Panc1 (cell line): ENCODE measurements around the gene RARRES2.

Source experiments
- SIN3A ChIP-seq: IDR thresholded peaks from 2 replicates; pipeline ENCODE4 v1.6.1; 2012; ENCODE audit warnings: low read depth, mild to moderate bottlenecking, low read length, moderate library complexity, borderline replicate concordance; ENCODE audit not compliant: insufficient read depth
- TF ChIP-seq, protein P1 (sequence below), 2 experiments: IDR thresholded peaks; 2 replicates each; pipeline ENCODE4 v1.6.1; 2011 to 2012; ENCODE audit warnings: low read depth in 2 of 2, control low read depth in 1 of 2, low read length in 1 of 2, mild to moderate bottlenecking in 1 of 2, moderate library complexity in 1 of 2; ENCODE audit not compliant: insufficient read depth in 1 of 2

GRCh38 chr7:150322114-150322832 lies 19.2 kb downstream of the RARRES2 start:
- no peak for TF ChIP-seq SIN3A
- TF ChIP-seq, protein P1, sequence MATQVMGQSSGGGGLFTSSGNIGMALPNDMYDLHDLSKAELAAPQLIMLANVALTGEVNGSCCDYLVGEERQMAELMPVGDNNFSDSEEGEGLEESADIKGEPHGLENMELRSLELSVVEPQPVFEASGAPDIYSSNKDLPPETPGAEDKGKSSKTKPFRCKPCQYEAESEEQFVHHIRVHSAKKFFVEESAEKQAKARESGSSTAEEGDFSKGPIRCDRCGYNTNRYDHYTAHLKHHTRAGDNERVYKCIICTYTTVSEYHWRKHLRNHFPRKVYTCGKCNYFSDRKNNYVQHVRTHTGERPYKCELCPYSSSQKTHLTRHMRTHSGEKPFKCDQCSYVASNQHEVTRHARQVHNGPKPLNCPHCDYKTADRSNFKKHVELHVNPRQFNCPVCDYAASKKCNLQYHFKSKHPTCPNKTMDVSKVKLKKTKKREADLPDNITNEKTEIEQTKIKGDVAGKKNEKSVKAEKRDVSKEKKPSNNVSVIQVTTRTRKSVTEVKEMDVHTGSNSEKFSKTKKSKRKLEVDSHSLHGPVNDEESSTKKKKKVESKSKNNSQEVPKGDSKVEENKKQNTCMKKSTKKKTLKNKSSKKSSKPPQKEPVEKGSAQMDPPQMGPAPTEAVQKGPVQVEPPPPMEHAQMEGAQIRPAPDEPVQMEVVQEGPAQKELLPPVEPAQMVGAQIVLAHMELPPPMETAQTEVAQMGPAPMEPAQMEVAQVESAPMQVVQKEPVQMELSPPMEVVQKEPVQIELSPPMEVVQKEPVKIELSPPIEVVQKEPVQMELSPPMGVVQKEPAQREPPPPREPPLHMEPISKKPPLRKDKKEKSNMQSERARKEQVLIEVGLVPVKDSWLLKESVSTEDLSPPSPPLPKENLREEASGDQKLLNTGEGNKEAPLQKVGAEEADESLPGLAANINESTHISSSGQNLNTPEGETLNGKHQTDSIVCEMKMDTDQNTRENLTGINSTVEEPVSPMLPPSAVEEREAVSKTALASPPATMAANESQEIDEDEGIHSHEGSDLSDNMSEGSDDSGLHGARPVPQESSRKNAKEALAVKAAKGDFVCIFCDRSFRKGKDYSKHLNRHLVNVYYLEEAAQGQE (IDR thresholded peaks at IDR 0.05; ENCODE audit: insufficient read depth in 1 of 2, low read depth in 2 of 2, low read length in 1 of 2), result no peak
